Measurements from ENCODE around the gene TMEM134. TPM values are rescaled to one million over a fixed set of nuclear protein-coding genes. Genes with fewer than 3 reads are reported as not detected.

Gene TMEM134
- total RNA-seq, 4 donors from 2014 or later, result 6.9 to 59.5 (median 36.0) TPM

GRCh38 chr11:67418476-67419281, 50.4 kb downstream of the TMEM134 start:
- intact Hi-C loops (cut with DNase I; ENCODE audit: low total_unique reads), result no loop called here
- TF ChIP-seq CTCF (IDR thresholded peaks at IDR 0.05) (no peak), POLR2A (IDR thresholded peaks at IDR 0.05) (no peak)
- Histone ChIP-seq H3K4me3 (no peak overlapping the region), H3K9me3 (no peaks in the 10 kb centered on the region), H3K4me1 (peaks cover 0 to 14% of the 10 kb centered on the region in 2 donors), H3K36me3 (no peaks in the 10 kb centered on the region), H3K27me3 (no peaks in the 10 kb centered on the region), H3K27ac (no peak overlapping the region)
- DNase-seq, result no peak

- H3K36me3 ChIP-seq, result no peaks in the 10 kb centered on the region
- intact Hi-C loops (cut with DNase I; ENCODE audit: low total_unique reads), result no loop called here
- no peak overlapping the region for H3K27ac ChIP-seq
- TF ChIP-seq POLR2A (IDR thresholded peaks at IDR 0.05) (no peak), CTCF (IDR thresholded peaks at IDR 0.05) (no peak)
- H3K9me3 ChIP-seq, result no peaks in the 10 kb centered on the region
- H3K4me3 ChIP-seq, result no peak overlapping the region
- no peaks in the 10 kb centered on the region for H3K27me3 ChIP-seq
- DNase-seq, result no peak
- peaks cover 0 to 14% of the 10 kb centered on the region in 2 donors for H3K4me1 ChIP-seq
Observed at GRCh38 chr11:67417425-67417824, 51.6 kb downstream of the TMEM134 start.

- no peak overlapping the region for H3K4me3 ChIP-seq
- peaks cover 0 to 14% of the 10 kb centered on the region in 2 donors for H3K4me1 ChIP-seq
- no peak overlapping the region for H3K27ac ChIP-seq
- no peaks in the 10 kb centered on the region for H3K9me3 ChIP-seq
- DNase-seq, result no peak
- H3K27me3 ChIP-seq, result no peaks in the 10 kb centered on the region
- intact Hi-C loops (cut with DNase I; ENCODE audit: low total_unique reads), result no loop called here
- no peaks in the 10 kb centered on the region for H3K36me3 ChIP-seq
- no peak for TF ChIP-seq POLR2A (IDR thresholded peaks at IDR 0.05)
- TF ChIP-seq CTCF (IDR thresholded peaks at IDR 0.05), result no peak
Observed at GRCh38 chr11:67416416-67417335, 52.4 kb downstream of the TMEM134 start.

- no peak for DNase-seq
- TF ChIP-seq POLR2A (IDR thresholded peaks at IDR 0.05), result no peak
- TF ChIP-seq CTCF (IDR thresholded peaks at IDR 0.05), result no peak
- Histone ChIP-seq H3K4me1 (peaks cover 0 to 14% of the 10 kb centered on the region in 2 donors), H3K4me3 (peak within 1 kb of the TSS in 1 of 2 donors; percentile 12), H3K27ac (peak within 1 kb of the TSS in 1 of 2 donors; percentile 36), H3K9me3 (no peaks in the 10 kb centered on the region), H3K27me3 (no peaks in the 10 kb centered on the region), H3K36me3 (no peaks in the 10 kb centered on the region)
- intact Hi-C loops (cut with DNase I; ENCODE audit: low total_unique reads), result no loop called here
Observed at GRCh38 chr11:67415501-67416304, 53.3 kb downstream of the TMEM134 start, which contains the start of gene CARNS1. CARNS1 (plus strand) TSS chr11:67415678; CDS start chr11:67416200, 522 bp downstream.
